ENCODE measurements around the gene GATAD1.

GRCh38 chr7:92487804-92488203, 40.5 kb downstream of the GATAD1 start:
- TF ChIP-seq HCFC1 (IDR thresholded peaks at IDR 0.05; ENCODE audit: low read depth, low read length): no peak
- TF ChIP-seq, protein P1, sequence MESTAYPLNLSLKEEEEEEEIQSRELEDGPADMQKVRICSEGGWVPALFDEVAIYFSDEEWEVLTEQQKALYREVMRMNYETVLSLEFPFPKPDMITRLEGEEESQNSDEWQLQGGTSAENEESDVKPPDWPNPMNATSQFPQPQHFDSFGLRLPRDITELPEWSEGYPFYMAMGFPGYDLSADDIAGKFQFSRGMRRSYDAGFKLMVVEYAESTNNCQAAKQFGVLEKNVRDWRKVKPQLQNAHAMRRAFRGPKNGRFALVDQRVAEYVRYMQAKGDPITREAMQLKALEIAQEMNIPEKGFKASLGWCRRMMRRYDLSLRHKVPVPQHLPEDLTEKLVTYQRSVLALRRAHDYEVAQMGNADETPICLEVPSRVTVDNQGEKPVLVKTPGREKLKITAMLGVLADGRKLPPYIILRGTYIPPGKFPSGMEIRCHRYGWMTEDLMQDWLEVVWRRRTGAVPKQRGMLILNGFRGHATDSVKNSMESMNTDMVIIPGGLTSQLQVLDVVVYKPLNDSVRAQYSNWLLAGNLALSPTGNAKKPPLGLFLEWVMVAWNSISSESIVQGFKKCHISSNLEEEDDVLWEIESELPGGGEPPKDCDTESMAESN (CRISPR knock-in tag; conservative IDR thresholded peaks at IDR 0.05): no peak
- TF ChIP-seq, protein P2, sequence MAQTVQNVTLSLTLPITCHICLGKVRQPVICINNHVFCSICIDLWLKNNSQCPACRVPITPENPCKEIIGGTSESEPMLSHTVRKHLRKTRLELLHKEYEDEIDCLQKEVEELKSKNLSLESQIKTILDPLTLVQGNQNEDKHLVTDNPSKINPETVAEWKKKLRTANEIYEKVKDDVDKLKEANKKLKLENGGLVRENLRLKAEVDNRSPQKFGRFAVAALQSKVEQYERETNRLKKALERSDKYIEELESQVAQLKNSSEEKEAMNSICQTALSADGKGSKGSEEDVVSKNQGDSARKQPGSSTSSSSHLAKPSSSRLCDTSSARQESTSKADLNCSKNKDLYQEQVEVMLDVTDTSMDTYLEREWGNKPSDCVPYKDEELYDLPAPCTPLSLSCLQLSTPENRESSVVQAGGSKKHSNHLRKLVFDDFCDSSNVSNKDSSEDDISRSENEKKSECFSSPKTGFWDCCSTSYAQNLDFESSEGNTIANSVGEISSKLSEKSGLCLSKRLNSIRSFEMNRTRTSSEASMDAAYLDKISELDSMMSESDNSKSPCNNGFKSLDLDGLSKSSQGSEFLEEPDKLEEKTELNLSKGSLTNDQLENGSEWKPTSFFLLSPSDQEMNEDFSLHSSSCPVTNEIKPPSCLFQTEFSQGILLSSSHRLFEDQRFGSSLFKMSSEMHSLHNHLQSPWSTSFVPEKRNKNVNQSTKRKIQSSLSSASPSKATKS (CRISPR knock-in tag; IDR thresholded peaks at IDR 0.05): no peak
- TF ChIP-seq POLR2AphosphoS2 (IDR thresholded peaks at IDR 0.05; ENCODE audit: low read depth, low read length): no peak
- TF ChIP-seq REST (IDR thresholded peaks at IDR 0.05; ENCODE audit: borderline replicate concordance in 1 of 2, low read depth in 1 of 2, low read length in 2 of 2): no peak
- no peak for TF ChIP-seq CTCF (CRISPR knock-in tag; IDR thresholded peaks at IDR 0.05)
- no peak for TF ChIP-seq ZNF274 (CRISPR knock-in tag; IDR thresholded peaks at IDR 0.05)
- TF ChIP-seq TCF12 (IDR thresholded peaks at IDR 0.05): no peak
- no peak for TF ChIP-seq TCF12 (CRISPR knock-in tag; IDR thresholded peaks at IDR 0.05)
- TF ChIP-seq FOXM1 (CRISPR knock-in tag; IDR thresholded peaks at IDR 0.05): no peak
- TF ChIP-seq KLF16 (CRISPR knock-in tag; IDR thresholded peaks at IDR 0.05): no peak
- TF ChIP-seq, protein P3, sequence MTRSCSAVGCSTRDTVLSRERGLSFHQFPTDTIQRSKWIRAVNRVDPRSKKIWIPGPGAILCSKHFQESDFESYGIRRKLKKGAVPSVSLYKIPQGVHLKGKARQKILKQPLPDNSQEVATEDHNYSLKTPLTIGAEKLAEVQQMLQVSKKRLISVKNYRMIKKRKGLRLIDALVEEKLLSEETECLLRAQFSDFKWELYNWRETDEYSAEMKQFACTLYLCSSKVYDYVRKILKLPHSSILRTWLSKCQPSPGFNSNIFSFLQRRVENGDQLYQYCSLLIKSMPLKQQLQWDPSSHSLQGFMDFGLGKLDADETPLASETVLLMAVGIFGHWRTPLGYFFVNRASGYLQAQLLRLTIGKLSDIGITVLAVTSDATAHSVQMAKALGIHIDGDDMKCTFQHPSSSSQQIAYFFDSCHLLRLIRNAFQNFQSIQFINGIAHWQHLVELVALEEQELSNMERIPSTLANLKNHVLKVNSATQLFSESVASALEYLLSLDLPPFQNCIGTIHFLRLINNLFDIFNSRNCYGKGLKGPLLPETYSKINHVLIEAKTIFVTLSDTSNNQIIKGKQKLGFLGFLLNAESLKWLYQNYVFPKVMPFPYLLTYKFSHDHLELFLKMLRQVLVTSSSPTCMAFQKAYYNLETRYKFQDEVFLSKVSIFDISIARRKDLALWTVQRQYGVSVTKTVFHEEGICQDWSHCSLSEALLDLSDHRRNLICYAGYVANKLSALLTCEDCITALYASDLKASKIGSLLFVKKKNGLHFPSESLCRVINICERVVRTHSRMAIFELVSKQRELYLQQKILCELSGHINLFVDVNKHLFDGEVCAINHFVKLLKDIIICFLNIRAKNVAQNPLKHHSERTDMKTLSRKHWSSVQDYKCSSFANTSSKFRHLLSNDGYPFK (CRISPR knock-in tag; IDR thresholded peaks at IDR 0.05; ENCODE audit: borderline replicate concordance): no peak
- TF ChIP-seq, protein P4, sequence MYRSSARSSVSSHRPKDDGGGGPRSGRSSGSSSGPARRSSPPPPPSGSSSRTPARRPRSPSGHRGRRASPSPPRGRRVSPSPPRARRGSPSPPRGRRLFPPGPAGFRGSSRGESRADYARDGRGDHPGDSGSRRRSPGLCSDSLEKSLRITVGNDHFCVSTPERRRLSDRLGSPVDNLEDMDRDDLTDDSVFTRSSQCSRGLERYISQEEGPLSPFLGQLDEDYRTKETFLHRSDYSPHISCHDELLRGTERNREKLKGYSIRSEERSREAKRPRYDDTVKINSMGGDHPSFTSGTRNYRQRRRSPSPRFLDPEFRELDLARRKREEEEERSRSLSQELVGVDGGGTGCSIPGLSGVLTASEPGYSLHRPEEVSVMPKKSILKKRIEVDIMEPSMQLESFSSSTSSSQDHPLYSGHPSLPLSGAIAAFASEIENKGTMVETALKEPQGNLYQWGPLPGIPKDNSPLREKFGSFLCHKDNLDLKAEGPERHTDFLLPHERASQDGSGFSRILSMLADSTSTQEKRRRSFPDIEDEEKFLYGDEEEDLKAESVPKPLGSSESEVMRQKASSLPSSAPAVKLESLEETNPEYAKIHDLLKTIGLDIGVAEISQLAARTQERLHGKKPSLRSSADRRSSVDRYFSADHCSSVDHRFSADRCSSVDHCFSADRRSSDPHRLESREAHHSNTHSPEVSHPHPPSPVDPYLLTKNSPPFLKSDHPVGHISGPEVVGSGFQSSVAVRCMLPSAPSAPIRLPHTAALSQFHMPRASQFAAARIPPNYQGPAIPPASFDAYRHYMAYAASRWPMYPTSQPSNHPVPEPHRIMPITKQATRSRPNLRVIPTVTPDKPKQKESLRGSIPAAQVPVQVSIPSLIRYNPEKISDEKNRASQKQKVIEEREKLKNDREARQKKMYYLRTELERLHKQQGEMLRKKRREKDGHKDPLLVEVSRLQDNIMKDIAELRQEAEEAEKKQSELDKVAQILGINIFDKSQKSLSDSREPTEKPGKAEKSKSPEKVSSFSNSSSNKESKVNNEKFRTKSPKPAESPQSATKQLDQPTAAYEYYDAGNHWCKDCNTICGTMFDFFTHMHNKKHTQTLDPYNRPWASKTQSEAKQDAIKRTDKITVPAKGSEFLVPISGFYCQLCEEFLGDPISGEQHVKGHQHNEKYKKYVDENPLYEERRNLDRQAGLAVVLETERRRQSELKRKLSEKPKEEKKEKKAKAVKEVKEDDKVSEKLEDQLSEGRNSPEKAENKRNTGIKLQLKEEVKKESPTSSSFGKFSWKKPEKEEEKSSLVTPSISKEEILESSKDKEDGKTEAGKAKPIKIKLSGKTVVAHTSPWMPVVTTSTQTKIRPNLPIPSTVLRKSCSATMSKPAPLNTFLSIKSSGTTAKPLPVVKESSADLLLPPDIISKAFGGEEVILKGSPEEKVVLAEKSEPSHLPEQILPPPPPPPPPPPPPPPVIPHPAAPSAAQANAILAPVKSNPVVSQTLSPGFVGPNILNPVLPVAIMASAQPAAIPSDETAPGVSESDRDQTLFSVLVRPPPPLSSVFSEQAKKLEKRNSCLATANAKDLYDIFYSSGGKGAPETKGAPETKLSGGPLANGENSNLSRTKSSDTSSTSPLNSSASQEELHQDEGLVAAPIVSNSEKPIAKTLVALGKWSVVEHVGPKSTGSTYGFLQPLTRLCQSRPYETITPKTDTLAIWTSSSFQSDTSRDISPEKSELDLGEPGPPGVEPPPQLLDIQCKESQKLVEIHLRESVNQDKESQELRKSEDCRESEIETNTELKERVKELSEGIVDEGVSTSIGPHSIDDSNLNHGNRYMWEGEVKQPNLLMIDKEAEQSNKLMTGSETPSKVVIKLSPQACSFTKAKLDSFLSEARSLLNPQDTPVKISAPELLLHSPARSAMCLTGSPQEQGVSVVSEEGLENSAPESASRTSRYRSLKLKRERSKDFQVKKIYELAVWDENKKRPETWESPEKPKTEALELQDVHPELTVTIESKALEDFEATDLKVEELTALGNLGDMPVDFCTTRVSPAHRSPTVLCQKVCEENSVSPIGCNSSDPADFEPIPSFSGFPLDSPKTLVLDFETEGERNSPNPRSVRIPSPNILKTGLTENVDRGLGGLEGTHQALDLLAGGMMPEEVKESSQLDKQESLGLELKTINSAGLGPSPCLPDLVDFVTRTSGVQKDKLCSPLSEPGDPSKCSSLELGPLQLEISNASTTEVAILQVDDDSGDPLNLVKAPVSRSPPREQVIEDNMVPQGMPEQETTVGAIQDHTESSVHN (CRISPR knock-in tag; IDR thresholded peaks at IDR 0.05): no peak
